Globus pallidus (tissue), 1 donor: ENCODE results near the gene ANKS3.

ENCODE experiments used
- DNase-seq: peaks from one replicate; pipeline ENCODE4 v3.0.0-alpha.2; 2015; ENCODE audit warnings: low spot score

The ANKS3 gene

DNA sequence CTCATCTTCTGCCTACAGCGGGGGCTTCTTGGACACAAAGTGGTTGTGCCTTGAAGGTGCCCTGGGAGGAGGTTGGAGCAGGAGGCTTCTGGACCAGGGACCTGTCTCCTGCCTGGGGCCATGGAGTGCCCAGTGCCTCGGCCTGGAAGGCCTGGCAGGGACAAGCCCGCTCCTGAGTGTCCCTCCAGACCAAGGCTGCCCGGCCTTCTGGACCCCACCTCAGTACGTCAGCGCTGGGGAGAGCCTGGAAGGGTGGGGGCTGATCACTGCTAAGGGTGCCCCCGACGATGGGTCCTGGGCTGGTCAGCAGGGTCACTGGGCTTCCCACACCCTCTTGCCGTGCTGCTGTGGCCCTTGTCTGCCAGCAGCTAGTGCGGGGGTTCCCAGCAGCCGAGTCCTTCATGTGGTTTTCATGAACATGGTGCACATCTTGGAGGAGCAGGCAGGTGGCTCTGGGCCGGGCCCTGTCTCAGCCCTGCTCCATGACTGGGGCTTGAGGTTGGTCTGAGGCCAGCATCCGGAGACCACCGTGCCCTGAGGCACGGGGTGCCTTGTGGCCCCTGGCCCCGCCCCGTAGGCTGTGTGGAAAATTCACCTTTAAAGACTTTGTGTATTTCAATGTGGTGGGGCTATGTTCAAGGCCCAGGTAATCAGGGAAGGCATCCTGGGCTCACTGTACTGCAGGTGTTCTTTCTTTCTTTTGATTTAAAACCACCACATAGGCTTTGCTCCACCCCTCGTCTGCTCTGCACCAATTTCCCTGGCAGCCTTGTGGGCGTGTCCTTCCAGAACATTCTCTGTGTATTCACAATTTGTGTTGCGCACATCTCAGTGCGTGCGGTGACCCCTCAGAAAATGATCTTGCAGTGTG lies 87.1 kb downstream of the ANKS3 start:
- no peak for DNase-seq
